IMR-90 (cell line): ENCODE results near the gene BMP8B. TPM values are rescaled to one million over a fixed set of nuclear protein-coding genes. Genes with fewer than 3 reads are reported as not detected.

Experiments used
- ATAC-seq: fragments of 200-7000 bp; cut with Tn5 transposase; 2 replicates; pipeline ENCODE4 v1.9.1; 2020; ENCODE audit warnings: low read depth, mild to moderate bottlenecking, moderate library complexity
- BruUV-seq: library from RNA; stranded (reverse); fragments of 400-500 nt; replicated peaks from 2 replicates; lab custom pipeline; 2021; lab: Mats Ljungman, UMichigan
- CTCF ChIA-PET: fragments of 300-600 bp; formaldehyde crosslinking; extraction: SDS; loops from one replicate; lab custom pipeline; 2021; ENCODE audit warnings: antibody characterized with exemption; lab: Yijun Ruan, JAX
- POLR2A ChIA-PET: fragments of 300-600 bp; sonication (Branson Sonifier 250); formaldehyde crosslinking; loops from one replicate; lab custom pipeline; 2022; ENCODE audit warnings: antibody characterized with exemption; ENCODE audit not compliant: unreplicated experiment; lab: Charles Lee
- DNase-seq: peaks from one replicate; pipeline ENCODE4 v3.0.0; 2013
- H2AFZ ChIP-seq: replicated peaks from 2 replicates; pipeline ENCODE3; 2013; ENCODE audit warnings: low read length, mild to moderate bottlenecking; ENCODE audit not compliant: poor library complexity
- H2AK5ac ChIP-seq: 2 replicates; pipeline ENCODE4 v1.6.1; 2013; ENCODE audit warnings: low read depth, low read length, inconsistent platforms
- H2AK9ac ChIP-seq: replicated peaks from 2 replicates; pipeline ENCODE3; 2013; ENCODE audit warnings: mild to moderate bottlenecking, low read depth, low read length, moderate library complexity; ENCODE audit not compliant: poor library complexity
- H2BK120ac ChIP-seq: 2 replicates; pipeline ENCODE4 v1.6.1; 2013; ENCODE audit warnings: low read depth, low read length, inconsistent platforms
- H2BK15ac ChIP-seq: 3 replicates; pipeline ENCODE4 v1.6.1; 2013; ENCODE audit warnings: low read depth, low read length, inconsistent platforms
- H2BK20ac ChIP-seq: 2 replicates; pipeline ENCODE4 v1.6.1; 2013; ENCODE audit warnings: low read depth, mild to moderate bottlenecking, inconsistent platforms, low read length, moderate library complexity
- H2BK5ac ChIP-seq: 2 replicates; pipeline ENCODE4 v1.6.1; 2013; ENCODE audit warnings: mild to moderate bottlenecking, low read depth, low read length, inconsistent platforms; ENCODE audit not compliant: poor library complexity, severe bottlenecking
- H3K14ac ChIP-seq: replicated peaks from 2 replicates; pipeline ENCODE4 v1.6.1; 2013; ENCODE audit warnings: low read depth, low read length, inconsistent platforms
- H3K18ac ChIP-seq: 2 replicates; pipeline ENCODE4 v1.6.1; 2013; ENCODE audit warnings: low read depth, low read length, control low read depth
- H3K23ac ChIP-seq: 2 replicates; pipeline ENCODE4 v1.6.1; 2013; ENCODE audit warnings: low read depth, low read length, inconsistent platforms
- H3K27ac ChIP-seq: 2 replicates; pipeline ENCODE4 v1.5.1; 2013; ENCODE audit warnings: mild to moderate bottlenecking, control low read depth, low read length; ENCODE audit not compliant: insufficient read depth
- H3K27me3 ChIP-seq: 2 replicates; pipeline ENCODE4 v1.6.1; 2013; ENCODE audit warnings: low read length; ENCODE audit not compliant: control insufficient read depth, insufficient read depth
- H3K36me3 ChIP-seq: 2 replicates; pipeline ENCODE4 v1.6.1; 2013; ENCODE audit warnings: low read length, mixed read lengths; ENCODE audit not compliant: control insufficient read depth, insufficient read depth
- H3K4ac ChIP-seq: 2 replicates; pipeline ENCODE4 v1.6.1; 2013; ENCODE audit warnings: low read depth, low read length, inconsistent platforms
- H3K4me1 ChIP-seq: 2 replicates; pipeline ENCODE4 v1.6.1; 2013; ENCODE audit warnings: low read length, mixed read lengths; ENCODE audit not compliant: control insufficient read depth, insufficient read depth
- H3K4me2 ChIP-seq: 2 replicates; pipeline ENCODE4 v1.6.1; 2013; ENCODE audit warnings: low read depth, mild to moderate bottlenecking, control low read depth, low read length, moderate library complexity
- H3K4me3 ChIP-seq: 2 replicates; pipeline ENCODE4 v1.5.1; 2013; ENCODE audit warnings: low read depth, mild to moderate bottlenecking, control low read depth, low read length, moderate library complexity; ENCODE audit not compliant: insufficient read depth
- H3K56ac ChIP-seq: 2 replicates; pipeline ENCODE4 v1.6.1; 2013; ENCODE audit warnings: low read length, inconsistent platforms; ENCODE audit not compliant: insufficient read depth; ENCODE audit errors: extremely low read depth
- H3K79me1 ChIP-seq, 2 experiments: 2 replicates each; pipeline ENCODE4 v1.6.1; 2013; ENCODE audit warnings: low read length in 2 of 2, inconsistent platforms in 1 of 2, low read depth in 1 of 2
- H3K9ac ChIP-seq: 2 replicates; pipeline ENCODE4 v1.6.1; 2013; ENCODE audit warnings: low read depth, low read length, control low read depth
- H3K9me1 ChIP-seq: 2 replicates; pipeline ENCODE4 v1.6.1; 2013; ENCODE audit warnings: low read length, inconsistent platforms; ENCODE audit not compliant: insufficient read depth
- H3K9me3 ChIP-seq: 2 replicates; pipeline ENCODE4 v1.6.1; 2013; ENCODE audit warnings: low read length; ENCODE audit not compliant: control insufficient read depth, insufficient read depth
- H4K20me1 ChIP-seq: 2 replicates; pipeline ENCODE4 v1.6.1; 2013; ENCODE audit warnings: low read length, inconsistent platforms; ENCODE audit not compliant: insufficient read depth
- H4K5ac ChIP-seq: 2 replicates; pipeline ENCODE4 v1.6.1; 2013; ENCODE audit warnings: mild to moderate bottlenecking, low read depth, low read length, control low read depth
- H4K8ac ChIP-seq, 2 experiments: 2 replicates each; pipeline ENCODE4 v1.6.1; 2013; ENCODE audit warnings: low read depth in 2 of 2, low read length in 2 of 2, control low read depth in 1 of 2, inconsistent platforms in 1 of 2
- H4K91ac ChIP-seq: 2 replicates; pipeline ENCODE4 v1.6.1; 2013; ENCODE audit warnings: low read depth, low read length, inconsistent platforms; ENCODE audit not compliant: insufficient read depth
- BHLHE40 ChIP-seq: fragments of 150-350 bp; IDR thresholded peaks from 2 replicates; pipeline ENCODE4 v1.6.1; 2016; ENCODE audit warnings: mild to moderate bottlenecking, low read depth, low read length
- CEBPB ChIP-seq: IDR thresholded peaks from 2 replicates; pipeline ENCODE4 v1.6.1; 2012; ENCODE audit warnings: low read depth, low read length, improper control_type of control experiment
- CHD1 ChIP-seq: IDR thresholded peaks from 2 replicates; pipeline ENCODE4 v1.6.1; 2012; ENCODE audit warnings: low read depth, low read length, improper control_type of control experiment
- CTCF ChIP-seq: conservative IDR thresholded peaks from 2 replicates; pipeline ENCODE4 v1.5.1; 2012; ENCODE audit warnings: mild to moderate bottlenecking, low read depth, low read length, improper control_type of control experiment
- ELK1 ChIP-seq: fragments of 150-350 bp; IDR thresholded peaks from 2 replicates; pipeline ENCODE4 v1.6.1; 2016; ENCODE audit warnings: low read depth, mild to moderate bottlenecking, low read length, moderate library complexity, borderline replicate concordance
- FOS ChIP-seq: fragments of 150-350 bp; IDR thresholded peaks from 2 replicates; pipeline ENCODE4 v1.6.1; 2016; ENCODE audit warnings: low read depth, low read length
- MAFK ChIP-seq: IDR thresholded peaks from 2 replicates; pipeline ENCODE4 v1.6.1; 2012; ENCODE audit warnings: low read depth, low read length, improper control_type of control experiment
- MAZ ChIP-seq: IDR thresholded peaks from 2 replicates; pipeline ENCODE4 v1.6.1; 2012; ENCODE audit warnings: low read depth, mild to moderate bottlenecking, low read length, improper control_type of control experiment, moderate library complexity, borderline replicate concordance
- MXI1 ChIP-seq: IDR thresholded peaks from 2 replicates; pipeline ENCODE4 v1.6.1; 2012; ENCODE audit warnings: low read depth, mild to moderate bottlenecking, low read length, moderate library complexity, borderline replicate concordance
- NFE2L2 ChIP-seq: fragments of 150-350 bp; IDR thresholded peaks from 2 replicates; pipeline ENCODE4 v1.6.1; 2016; ENCODE audit warnings: low read depth, mild to moderate bottlenecking, low read length
- POLR2A ChIP-seq: IDR thresholded peaks from 2 replicates; pipeline ENCODE4 v1.6.1; 2012; ENCODE audit warnings: mild to moderate bottlenecking, low read depth, low read length
- RAD21 ChIP-seq: IDR thresholded peaks from 2 replicates; pipeline ENCODE4 v1.6.1; 2012; ENCODE audit warnings: low read length, improper control_type of control experiment
- RCOR1 ChIP-seq: IDR thresholded peaks from 2 replicates; pipeline ENCODE4 v1.6.1; 2012; ENCODE audit warnings: mild to moderate bottlenecking, low read length, improper control_type of control experiment; ENCODE audit not compliant: insufficient replicate concordance
- RFX5 ChIP-seq: IDR thresholded peaks from 2 replicates; pipeline ENCODE4 v1.8.0; 2012; ENCODE audit warnings: low read depth, mild to moderate bottlenecking, low read length, moderate library complexity
- SMC3 ChIP-seq: fragments of 150-350 bp; IDR thresholded peaks from 2 replicates; pipeline ENCODE4 v1.6.1; 2016; ENCODE audit warnings: low read depth, mild to moderate bottlenecking, antibody characterized with exemption, low read length, moderate library complexity
- USF2 ChIP-seq: fragments of 150-350 bp; IDR thresholded peaks from 2 replicates; pipeline ENCODE4 v1.6.1; 2017; ENCODE audit warnings: mild to moderate bottlenecking, antibody characterized with exemption, low read length, low read depth
- WGBS, 2 experiments: methylation state at CpG; one replicate each; pipeline versions ENCODE4 v1.1.5 to v1.1.7; 2013; ENCODE audit warnings: missing lambda C conversion rate in 2 of 2; ENCODE audit not compliant: insufficient read length in 1 of 2; ENCODE audit errors: extremely low coverage in 2 of 2; 5-methylcytosine and 5-hydroxymethylcytosine counted together
- dilution Hi-C: fragments of 300-500 bp; cut with HindIII; formaldehyde crosslinking; loops from one replicate; pipeline ENCODE4 v1.14.3; 2018; ENCODE audit warnings: low sequenced_read_pairs; ENCODE audit not compliant: unreplicated experiment
- in situ Hi-C: fragments of 300-500 bp; cut with MboI; formaldehyde crosslinking; loops from 3 replicates; pipeline ENCODE4 v1.14.3; 2019; ENCODE audit warnings: low sequenced_read_pairs, inconsistent platforms, mixed read lengths
- intact Hi-C: fragments of 100-400 bp; cut with micrococcal nuclease; formaldehyde crosslinking; loops from 2 replicates; pipeline ENCODE4 v1.10.0; 2022
- polyA plus RNA-seq, 3 experiments: library from polyadenylated mRNA; depleted of rRNA; stranded (reverse); fragments of >200 nt; gene quantifications; 2 replicates each; pipeline ENCODE4 v1.2.3, GENCODE V29; 2012; ENCODE audit warnings: low replicate concordance in 1 of 3
- total RNA-seq: library from RNA; depleted of rRNA; stranded (reverse); fragments of >200 nt; gene quantifications from 2 replicates; pipeline ENCODE4 v1.2.3, GENCODE V29; 2012

BMP8B gene
- total and polyA plus RNA-seq, 2 of the 4 experiments (the other 2 are of a cell fraction), result not detected

- CTCF ChIA-PET, result no interaction called here
- H3K4me2 ChIP-seq, result no peak overlapping the region
- peaks cover 7% of the 10 kb centered on the region for H3K27me3 ChIP-seq
- H3K9me1 ChIP-seq, result peaks cover 3% of the 10 kb centered on the region; the same call in 1 of the 2 replicates
- H4K8ac ChIP-seq, result no peak overlapping the region
- TF ChIP-seq BHLHE40, result no peak
- no peak for TF ChIP-seq RCOR1
- no peak for TF ChIP-seq MAFK
- no peak for TF ChIP-seq FOS
- no peak for TF ChIP-seq ELK1
- no peak for TF ChIP-seq CTCF
- no peak for TF ChIP-seq USF2
- TF ChIP-seq RFX5, result no peak
- TF ChIP-seq CEBPB, result no peak
- TF ChIP-seq CHD1, result no peak
- TF ChIP-seq SMC3, result no peak
- TF ChIP-seq POLR2A, result no peak
- TF ChIP-seq NFE2L2, result no peak
- TF ChIP-seq MAZ, result no peak
- TF ChIP-seq MXI1, result no peak
- no peak for TF ChIP-seq RAD21
- no peaks in the 10 kb centered on the region for H3K9me3 ChIP-seq
- POLR2A ChIA-PET, result no interaction called here
- no peak overlapping the region for H2AFZ ChIP-seq
- H2AK9ac ChIP-seq, result no peak overlapping the region
- H3K56ac ChIP-seq, result no peak overlapping the region
- no peak overlapping the region for H2BK20ac ChIP-seq
- intact Hi-C loops (no loop called here), dilution Hi-C loops (no loop called here), in situ Hi-C loops (loop anchor here (5.0 kb wide), 1 partner anchor 64 kb away; no protein-coding TSS in a partner anchor)
- no peak overlapping the region for H3K23ac ChIP-seq
- peaks cover 4% of the 10 kb centered on the region for H3K36me3 ChIP-seq
- 83% methylated on average over 1 of the region's 2 CpGs; no CpG with 5 or more reads in 1 of the 2 experiments for WGBS, 2 experiments
- no TSS peak for BruUV-seq
- no peak overlapping the region for H4K91ac ChIP-seq
- H3K79me1 ChIP-seq, result no peaks in the 10 kb centered on the region
- no peak overlapping the region for H3K4me3 ChIP-seq
- DNase-seq, result peak; percentile 4
- no peak overlapping the region for H3K9ac ChIP-seq
- no peak for ATAC-seq
- H2BK120ac ChIP-seq, result no peak overlapping the region
- no peak overlapping the region for H2AK5ac ChIP-seq
- no peaks in the 10 kb centered on the region for H3K4me1 ChIP-seq
- no peak overlapping the region for H3K18ac ChIP-seq
- H2BK15ac ChIP-seq, result no peak overlapping the region
- no peak overlapping the region for H4K5ac ChIP-seq
- no peak overlapping the region for H3K4ac ChIP-seq
- H3K27ac ChIP-seq, result no peak overlapping the region
- no peak overlapping the region for H2BK5ac ChIP-seq
- no peak overlapping the region for H3K14ac ChIP-seq
- no peaks in the 10 kb centered on the region for H4K20me1 ChIP-seq
Measured at GRCh38 chr1:39833121-39833520, 44.5 kb upstream of the BMP8B start.
